ENCODE data around the gene AMMECR1L. TPM values are rescaled to one million over a fixed set of nuclear protein-coding genes. Genes with fewer than 3 reads are reported as not detected.

The AMMECR1L gene
- total RNA-seq, 1 experiment from 2014 or later = 29.3 TPM

DNA sequence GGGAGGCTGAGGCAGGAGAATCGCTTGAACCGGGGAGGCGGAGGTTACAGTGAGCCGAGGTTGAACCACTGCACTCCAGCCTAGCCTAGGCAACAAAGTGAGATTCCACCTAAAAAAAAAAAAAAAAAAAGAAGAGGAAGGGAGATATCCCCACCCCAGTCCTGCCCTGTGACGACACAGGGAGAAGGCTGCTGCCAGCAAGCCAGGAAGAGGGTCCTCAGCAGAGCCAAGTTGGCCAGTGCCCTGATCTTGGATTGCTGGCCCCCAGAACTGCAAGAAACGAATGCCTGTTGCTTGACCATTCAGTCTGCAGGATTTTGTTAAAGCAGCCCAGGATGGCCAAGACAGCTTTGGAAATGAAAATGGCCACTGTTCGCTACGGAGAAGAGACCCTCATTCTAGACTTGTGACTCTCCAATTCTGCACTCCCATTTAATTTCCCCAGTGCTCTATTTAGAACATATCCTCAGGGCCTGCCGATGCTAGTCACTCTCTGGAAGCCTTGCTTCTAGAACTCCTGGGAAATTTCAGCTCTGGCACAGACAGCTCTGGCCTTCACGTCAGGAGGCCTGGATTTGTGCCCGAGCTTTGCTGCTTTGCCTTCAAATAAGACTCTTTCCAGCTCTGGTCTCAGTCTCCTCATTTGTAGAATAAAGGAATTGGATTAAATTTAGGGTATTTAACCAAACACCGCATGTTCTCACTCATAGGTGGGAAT is 15.7 kb upstream of the AMMECR1L start:
- Mint-ChIP-seq H3K4me3 (ENCODE audit: unreplicated experiment) (no peak overlapping the region), H3K36me3 (ENCODE audit: insufficient read depth, unreplicated experiment) (no peaks in the 10 kb centered on the region), H3K9me3 (ENCODE audit: unreplicated experiment) (no peaks in the 10 kb centered on the region), H3K27me3 (ENCODE audit: insufficient read depth, unreplicated experiment) (no peaks in the 10 kb centered on the region), H3K27ac (ENCODE audit: unreplicated experiment) (no peak overlapping the region), H3K4me1 (ENCODE audit: low read depth, unreplicated experiment) (no peaks in the 10 kb centered on the region)
- TF ChIP-seq, protein P1, sequence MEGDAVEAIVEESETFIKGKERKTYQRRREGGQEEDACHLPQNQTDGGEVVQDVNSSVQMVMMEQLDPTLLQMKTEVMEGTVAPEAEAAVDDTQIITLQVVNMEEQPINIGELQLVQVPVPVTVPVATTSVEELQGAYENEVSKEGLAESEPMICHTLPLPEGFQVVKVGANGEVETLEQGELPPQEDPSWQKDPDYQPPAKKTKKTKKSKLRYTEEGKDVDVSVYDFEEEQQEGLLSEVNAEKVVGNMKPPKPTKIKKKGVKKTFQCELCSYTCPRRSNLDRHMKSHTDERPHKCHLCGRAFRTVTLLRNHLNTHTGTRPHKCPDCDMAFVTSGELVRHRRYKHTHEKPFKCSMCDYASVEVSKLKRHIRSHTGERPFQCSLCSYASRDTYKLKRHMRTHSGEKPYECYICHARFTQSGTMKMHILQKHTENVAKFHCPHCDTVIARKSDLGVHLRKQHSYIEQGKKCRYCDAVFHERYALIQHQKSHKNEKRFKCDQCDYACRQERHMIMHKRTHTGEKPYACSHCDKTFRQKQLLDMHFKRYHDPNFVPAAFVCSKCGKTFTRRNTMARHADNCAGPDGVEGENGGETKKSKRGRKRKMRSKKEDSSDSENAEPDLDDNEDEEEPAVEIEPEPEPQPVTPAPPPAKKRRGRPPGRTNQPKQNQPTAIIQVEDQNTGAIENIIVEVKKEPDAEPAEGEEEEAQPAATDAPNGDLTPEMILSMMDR (IDR thresholded peaks at IDR 0.05; ENCODE audit: insufficient read depth in 1 of 2, low read depth in 1 of 2, low read length in 1 of 2, severe bottlenecking in 1 of 2, unreplicated experiment in 1 of 2) = no peak
- no peak for DNase-seq
- BruUV-seq (replicated peaks) = no TSS peak
- no peak overlapping the region for H3K4me3 ChIP-seq (ENCODE audit: low read depth, low read length)
- POLR2A ChIA-PET = no interaction called here
- H3K4me1 ChIP-seq = no peaks in the 10 kb centered on the region
- H3K27me3 ChIP-seq (replicated peaks; ENCODE audit: control insufficient read depth, insufficient read depth, low read length) = no peaks in the 10 kb centered on the region
- H3K9me3 ChIP-seq = no peaks in the 10 kb centered on the region
- intact Hi-C loops (cut with micrococcal nuclease; ENCODE audit: unreplicated experiment) = no loop called here
- no peaks in the 10 kb centered on the region for H3K36me3 ChIP-seq (ENCODE audit: control insufficient read depth, insufficient read depth, low read length)
- CTCF ChIA-PET = no interaction called here

DNA sequence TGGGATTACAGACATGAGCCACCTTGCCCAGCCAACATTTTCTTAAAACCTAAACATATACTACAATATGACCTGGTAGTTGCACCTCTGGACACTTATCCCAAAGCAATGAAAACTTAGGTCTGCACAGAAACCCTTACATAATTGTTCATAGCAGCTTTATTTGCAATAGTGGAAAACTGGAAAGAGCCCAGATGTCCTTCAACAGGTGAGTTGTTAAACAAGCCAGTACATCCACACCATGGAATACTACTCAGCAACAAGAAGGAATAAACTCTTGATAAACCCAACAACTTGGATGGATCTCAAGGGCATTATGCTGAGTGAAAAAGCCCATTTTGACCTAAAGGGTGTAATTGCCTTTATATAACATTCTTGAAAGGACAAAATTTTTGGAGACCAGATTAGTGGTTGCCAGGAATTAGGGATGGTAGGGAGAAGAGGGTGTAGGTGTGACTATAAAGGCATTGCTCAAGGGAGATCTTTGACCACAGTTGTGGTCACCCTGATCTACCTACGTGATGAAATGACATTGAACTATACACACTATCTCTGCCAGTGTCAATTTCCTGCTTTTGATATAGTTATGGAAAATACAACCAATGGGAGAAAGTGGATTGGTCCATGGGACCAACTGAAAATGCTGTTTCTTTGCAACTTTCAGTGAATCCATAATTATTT is 11.9 kb upstream of the AMMECR1L start:
- no peaks in the 10 kb centered on the region for H3K9me3 Mint-ChIP-seq (ENCODE audit: unreplicated experiment)
- H3K4me1 Mint-ChIP-seq (ENCODE audit: low read depth, unreplicated experiment) = peaks cover 5% of the 10 kb centered on the region
- no TSS peak for BruUV-seq (replicated peaks)
- no peaks in the 10 kb centered on the region for H3K27me3 Mint-ChIP-seq (ENCODE audit: insufficient read depth, unreplicated experiment)
- DNase-seq = no peak
- H3K27ac Mint-ChIP-seq (ENCODE audit: unreplicated experiment) = no peak overlapping the region
- ChIA-PET CTCF (interaction anchor here (0.8 kb wide), 1 partner anchor 11 kb away, joined by 5 read pairs; no protein-coding TSS in a partner anchor), POLR2A (no interaction called here)
- H3K36me3 Mint-ChIP-seq (ENCODE audit: insufficient read depth, unreplicated experiment) = no peaks in the 10 kb centered on the region
- Histone ChIP-seq H3K36me3 (ENCODE audit: control insufficient read depth, insufficient read depth, low read length) (no peaks in the 10 kb centered on the region), H3K4me1 (no peaks in the 10 kb centered on the region), H3K27me3 (replicated peaks; ENCODE audit: control insufficient read depth, insufficient read depth, low read length) (no peaks in the 10 kb centered on the region), H3K9me3 (no peaks in the 10 kb centered on the region), H3K4me3 (ENCODE audit: low read depth, low read length) (no peak overlapping the region)
- no peak overlapping the region for H3K4me3 Mint-ChIP-seq (ENCODE audit: unreplicated experiment)
- intact Hi-C loops (cut with micrococcal nuclease; ENCODE audit: unreplicated experiment) = no loop called here
- TF ChIP-seq, protein P1 (IDR thresholded peaks at IDR 0.05; ENCODE audit: insufficient read depth in 1 of 2, low read depth in 1 of 2, low read length in 1 of 2, severe bottlenecking in 1 of 2, unreplicated experiment in 1 of 2) = no peak

DNA sequence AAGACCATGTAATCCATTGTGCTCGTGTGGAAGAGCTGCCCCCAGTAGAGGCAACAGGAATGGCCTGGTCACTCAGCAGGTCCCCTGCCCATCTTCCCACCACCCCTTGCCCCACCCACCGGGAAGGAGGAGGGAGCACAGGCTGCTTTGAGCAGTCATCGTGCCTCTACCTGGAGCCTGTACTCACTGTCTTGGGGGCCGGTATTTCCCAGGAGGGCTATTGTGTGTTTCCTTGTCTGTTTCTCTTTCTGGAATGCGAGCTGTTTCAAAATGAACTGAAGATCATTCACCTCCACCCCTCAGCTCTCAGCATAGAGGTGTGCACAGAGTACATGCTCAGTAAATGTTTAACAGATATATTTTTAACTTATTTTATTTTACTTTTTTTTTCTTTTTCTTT is 7.7 kb upstream of the AMMECR1L start:
- Mint-ChIP-seq H3K27ac (ENCODE audit: unreplicated experiment) (no peak overlapping the region), H3K27me3 (ENCODE audit: insufficient read depth, unreplicated experiment) (no peaks in the 10 kb centered on the region), H3K4me3 (ENCODE audit: unreplicated experiment) (no peak overlapping the region), H3K4me1 (ENCODE audit: low read depth, unreplicated experiment) (peaks cover 13% of the 10 kb centered on the region), H3K9me3 (ENCODE audit: unreplicated experiment) (no peaks in the 10 kb centered on the region), H3K36me3 (ENCODE audit: insufficient read depth, unreplicated experiment) (no peaks in the 10 kb centered on the region)
- ChIA-PET CTCF (no interaction called here), POLR2A (no interaction called here)
- no peak for DNase-seq
- no TSS peak for BruUV-seq (replicated peaks)
- Histone ChIP-seq H3K9me3 (no peaks in the 10 kb centered on the region), H3K36me3 (ENCODE audit: control insufficient read depth, insufficient read depth, low read length) (no peaks in the 10 kb centered on the region), H3K4me1 (peaks cover 5% of the 10 kb centered on the region), H3K27me3 (replicated peaks; ENCODE audit: control insufficient read depth, insufficient read depth, low read length) (no peaks in the 10 kb centered on the region), H3K4me3 (ENCODE audit: low read depth, low read length) (no peak overlapping the region)
- intact Hi-C loops (cut with micrococcal nuclease; ENCODE audit: unreplicated experiment) = loop anchor here (2.0 kb wide), 1 partner anchor 13 kb away; no protein-coding TSS in a partner anchor
- TF ChIP-seq, protein P1 (IDR thresholded peaks at IDR 0.05; ENCODE audit: insufficient read depth in 1 of 2, low read depth in 1 of 2, low read length in 1 of 2, severe bottlenecking in 1 of 2, unreplicated experiment in 1 of 2) = no peak
